ENCODE results near the gene HERC4. TPM values are rescaled to one million over a fixed set of nuclear protein-coding genes. Genes with fewer than 3 reads are reported as not detected.

HERC4 gene
- total RNA-seq, 1 donor from 2014 or later = 31.9 TPM

DNA sequence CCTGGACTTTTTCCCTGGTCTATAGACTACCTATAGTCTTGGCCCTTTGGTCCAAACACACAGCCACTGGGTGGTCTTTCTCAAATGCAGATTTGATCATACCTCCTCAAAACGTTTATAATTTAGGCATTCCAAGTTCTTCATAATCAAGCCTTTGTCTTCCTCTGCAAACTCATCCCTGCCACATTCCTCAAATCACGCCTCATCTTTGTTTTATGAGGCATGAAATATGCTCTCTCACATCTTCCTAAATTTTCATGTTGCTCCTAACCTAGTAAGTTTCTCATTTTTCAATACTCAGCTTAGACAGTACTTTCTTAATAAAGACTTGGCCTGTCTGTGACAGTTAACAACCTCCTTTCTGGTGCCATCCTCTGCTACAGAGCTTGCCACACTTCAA, 10.9 kb upstream of the HERC4 start:
- peak overlapping the region; percentile 82 for H3K27ac ChIP-seq (replicated peaks)
- intact Hi-C loops (cut with micrococcal nuclease) = no loop called here
- TF ChIP-seq, protein P1, sequence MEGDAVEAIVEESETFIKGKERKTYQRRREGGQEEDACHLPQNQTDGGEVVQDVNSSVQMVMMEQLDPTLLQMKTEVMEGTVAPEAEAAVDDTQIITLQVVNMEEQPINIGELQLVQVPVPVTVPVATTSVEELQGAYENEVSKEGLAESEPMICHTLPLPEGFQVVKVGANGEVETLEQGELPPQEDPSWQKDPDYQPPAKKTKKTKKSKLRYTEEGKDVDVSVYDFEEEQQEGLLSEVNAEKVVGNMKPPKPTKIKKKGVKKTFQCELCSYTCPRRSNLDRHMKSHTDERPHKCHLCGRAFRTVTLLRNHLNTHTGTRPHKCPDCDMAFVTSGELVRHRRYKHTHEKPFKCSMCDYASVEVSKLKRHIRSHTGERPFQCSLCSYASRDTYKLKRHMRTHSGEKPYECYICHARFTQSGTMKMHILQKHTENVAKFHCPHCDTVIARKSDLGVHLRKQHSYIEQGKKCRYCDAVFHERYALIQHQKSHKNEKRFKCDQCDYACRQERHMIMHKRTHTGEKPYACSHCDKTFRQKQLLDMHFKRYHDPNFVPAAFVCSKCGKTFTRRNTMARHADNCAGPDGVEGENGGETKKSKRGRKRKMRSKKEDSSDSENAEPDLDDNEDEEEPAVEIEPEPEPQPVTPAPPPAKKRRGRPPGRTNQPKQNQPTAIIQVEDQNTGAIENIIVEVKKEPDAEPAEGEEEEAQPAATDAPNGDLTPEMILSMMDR (IDR thresholded peaks at IDR 0.05; ENCODE audit: borderline replicate concordance) = no peak
- DNase-seq = no peak
- H3K9me3 ChIP-seq (replicated peaks) = no peaks in the 10 kb centered on the region
- H3K4me3 ChIP-seq = no peak overlapping the region
- peaks cover 4% of the 10 kb centered on the region for H3K27me3 ChIP-seq (ENCODE audit: low read depth)
- H3K36me3 ChIP-seq = no peaks in the 10 kb centered on the region
- peaks cover 36% of the 10 kb centered on the region for H3K4me1 ChIP-seq

DNA sequence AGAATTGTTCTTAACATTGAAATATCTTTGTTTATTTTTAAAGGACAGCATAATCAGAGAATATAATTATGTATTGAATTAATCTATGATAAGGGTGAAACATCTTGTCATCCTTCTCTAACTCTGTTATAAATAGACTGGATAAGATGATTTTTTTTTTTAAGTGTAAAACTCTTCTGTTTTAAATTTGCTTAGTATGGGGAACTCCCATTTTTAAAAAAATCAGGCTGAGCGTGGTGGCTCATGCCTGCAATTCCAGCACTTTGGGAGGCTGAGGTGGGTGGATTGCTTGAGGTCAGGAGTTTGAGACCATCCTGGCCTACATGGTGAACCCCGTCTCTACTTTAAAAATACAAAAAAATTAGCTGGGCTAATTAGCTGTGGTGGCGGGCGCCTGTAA, 9.4 kb upstream of the HERC4 start:
- H3K9me3 ChIP-seq (replicated peaks) = no peaks in the 10 kb centered on the region
- H3K27me3 ChIP-seq (ENCODE audit: low read depth) = peaks cover 4% of the 10 kb centered on the region
- peak overlapping the region; percentile 24 for H3K27ac ChIP-seq (replicated peaks)
- H3K4me1 ChIP-seq = peaks cover 36% of the 10 kb centered on the region
- TF ChIP-seq, protein P1 (IDR thresholded peaks at IDR 0.05; ENCODE audit: borderline replicate concordance) = no peak
- intact Hi-C loops (cut with micrococcal nuclease) = loop anchor here (5.0 kb wide), 1 partner anchor 73 kb away; no protein-coding TSS in a partner anchor
- H3K36me3 ChIP-seq = no peaks in the 10 kb centered on the region
- no peak overlapping the region for H3K4me3 ChIP-seq
- no peak for DNase-seq

DNA sequence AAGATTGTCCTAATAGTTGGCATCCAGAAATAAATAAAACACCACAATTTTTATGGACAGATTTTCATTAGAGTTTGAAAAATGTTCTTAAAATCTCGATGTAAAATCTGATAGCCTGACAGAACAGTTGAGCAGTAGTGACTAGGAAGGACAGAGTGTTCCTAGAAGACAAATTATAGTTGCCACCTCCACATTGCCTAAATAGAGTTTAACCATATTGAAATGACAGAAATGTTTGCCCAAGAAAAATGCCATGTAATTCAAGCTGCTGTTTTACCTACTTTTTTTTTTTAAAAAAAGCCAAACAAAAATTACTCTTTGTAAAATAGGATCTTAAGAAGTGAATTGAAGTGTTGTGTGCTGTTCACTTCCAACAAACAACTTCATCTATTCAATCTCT, 8.9 kb upstream of the HERC4 start:
- H3K4me1 ChIP-seq = peaks cover 35% of the 10 kb centered on the region
- no peaks in the 10 kb centered on the region for H3K9me3 ChIP-seq (replicated peaks)
- H3K27ac ChIP-seq (replicated peaks) = peak overlapping the region; percentile 24
- no peak overlapping the region for H3K4me3 ChIP-seq
- no peak for DNase-seq
- no peaks in the 10 kb centered on the region for H3K36me3 ChIP-seq
- intact Hi-C loops (cut with micrococcal nuclease) = loop anchor here (5.0 kb wide), 1 partner anchor 73 kb away; no protein-coding TSS in a partner anchor
- TF ChIP-seq, protein P1 (IDR thresholded peaks at IDR 0.05; ENCODE audit: borderline replicate concordance) = no peak
- H3K27me3 ChIP-seq (ENCODE audit: low read depth) = peaks cover 4% of the 10 kb centered on the region

DNA sequence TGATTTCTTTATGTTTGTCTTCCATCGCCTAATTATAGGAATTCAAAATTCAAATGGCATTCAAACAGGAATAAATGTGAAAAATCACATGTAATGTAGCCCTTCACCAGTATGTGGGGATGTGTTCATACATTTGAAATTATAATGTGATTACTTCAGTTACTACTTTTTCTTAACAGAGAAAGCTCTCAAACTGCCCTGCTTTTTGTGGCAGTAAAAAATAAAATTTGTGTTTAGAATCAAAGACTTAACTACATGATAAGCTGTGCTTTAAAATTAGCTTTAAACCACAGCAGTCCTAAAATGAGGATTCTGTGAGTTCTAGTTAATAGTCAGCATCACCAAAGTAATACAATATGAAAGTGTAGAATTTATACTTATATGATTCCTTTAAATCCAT, 7.8 kb upstream of the HERC4 start:
- no peak overlapping the region for H3K27ac ChIP-seq (replicated peaks)
- intact Hi-C loops (cut with micrococcal nuclease) = loop anchor here (5.0 kb wide), 1 partner anchor 74 kb away; no protein-coding TSS in a partner anchor

DNA sequence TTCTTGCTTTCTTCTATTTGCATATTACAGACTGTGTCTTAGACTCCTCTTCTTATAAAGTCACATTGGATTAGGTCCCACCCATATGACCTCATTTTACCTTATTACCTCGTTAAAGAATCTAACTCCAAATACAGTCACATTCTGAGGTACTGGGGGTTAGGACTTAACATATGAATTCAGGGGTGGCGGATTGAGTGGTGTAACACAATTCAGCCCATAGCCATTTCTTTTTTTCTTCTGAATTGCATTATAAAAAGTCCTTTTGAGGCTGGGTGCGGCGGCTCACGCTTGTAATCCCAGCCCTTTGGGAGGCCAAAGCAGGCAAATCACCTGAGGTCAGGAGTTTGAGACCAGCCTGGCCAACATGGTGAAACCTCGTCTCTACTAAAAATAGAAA, 6.8 kb upstream of the HERC4 start:
- peaks cover 4% of the 10 kb centered on the region for H3K27me3 ChIP-seq (ENCODE audit: low read depth)
- H3K4me3 ChIP-seq = no peak overlapping the region
- intact Hi-C loops (cut with micrococcal nuclease) = loop anchor here (5.0 kb wide), 1 partner anchor 75 kb away; no protein-coding TSS in a partner anchor
- TF ChIP-seq, protein P1 (IDR thresholded peaks at IDR 0.05; ENCODE audit: borderline replicate concordance) = no peak
- no peak overlapping the region for H3K27ac ChIP-seq (replicated peaks)
- peaks cover 22% of the 10 kb centered on the region for H3K4me1 ChIP-seq
- H3K9me3 ChIP-seq (replicated peaks) = no peaks in the 10 kb centered on the region
- no peaks in the 10 kb centered on the region for H3K36me3 ChIP-seq
- DNase-seq = no peak

More for the DNA sequence above, 7.8 kb upstream of the HERC4 start:
- TF ChIP-seq, protein P1 (IDR thresholded peaks at IDR 0.05; ENCODE audit: borderline replicate concordance) = peak; percentile 57
- DNase-seq = no peak
- Histone ChIP-seq H3K27me3 (ENCODE audit: low read depth) (peaks cover 4% of the 10 kb centered on the region), H3K4me3 (no peak overlapping the region), H3K36me3 (no peaks in the 10 kb centered on the region), H3K4me1 (peaks cover 27% of the 10 kb centered on the region), H3K9me3 (replicated peaks) (no peaks in the 10 kb centered on the region)
